ENCODE results near the gene MAP4K5. TPM values are rescaled to one million over a fixed set of nuclear protein-coding genes. Genes with fewer than 3 reads are reported as not detected.

Gene MAP4K5
- total RNA-seq, result 30.1 and 43.2 TPM in 2 replicates

DNA sequence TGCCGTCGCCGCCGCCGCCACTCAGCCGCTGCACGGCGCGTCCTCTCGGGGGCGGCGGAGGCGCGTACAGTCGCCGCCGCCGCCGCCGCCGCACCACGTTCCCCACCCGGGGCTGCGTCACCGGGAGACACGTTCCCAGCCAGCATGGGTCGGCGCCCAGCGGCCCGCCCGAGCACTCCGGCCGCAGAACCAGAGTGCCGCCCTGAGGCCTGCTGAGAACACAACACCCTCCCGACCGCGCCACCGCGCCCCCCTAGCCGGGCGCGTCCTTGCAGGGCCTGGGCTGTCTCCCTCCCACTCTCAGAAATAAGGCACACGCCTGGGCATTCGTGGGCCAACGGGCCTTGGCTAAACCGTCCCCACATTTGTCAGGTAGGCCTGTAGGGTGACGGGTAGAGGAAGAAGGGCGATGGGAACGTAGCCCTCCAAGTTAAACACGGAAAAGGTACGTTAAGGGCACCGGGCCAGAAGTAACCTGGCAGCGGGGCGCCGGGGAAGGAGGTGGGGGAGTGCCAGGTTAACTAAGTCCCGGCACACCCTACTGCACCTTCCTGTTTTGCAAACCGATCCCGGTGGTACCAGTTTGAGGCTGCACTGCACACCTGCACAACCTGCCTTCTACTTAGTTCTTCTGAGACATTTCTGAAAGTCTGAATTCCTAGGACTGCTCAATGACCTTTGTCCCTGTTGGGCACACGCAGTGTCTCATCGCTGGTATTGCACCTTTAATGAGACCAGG lies at the start of gene MAP4K5:
TSS of gene MAP4K5 (minus strand) at position 68 of the 739 bp plus-strand sequence. CDS start 520 bp downstream, outside the sequence.

DNA sequence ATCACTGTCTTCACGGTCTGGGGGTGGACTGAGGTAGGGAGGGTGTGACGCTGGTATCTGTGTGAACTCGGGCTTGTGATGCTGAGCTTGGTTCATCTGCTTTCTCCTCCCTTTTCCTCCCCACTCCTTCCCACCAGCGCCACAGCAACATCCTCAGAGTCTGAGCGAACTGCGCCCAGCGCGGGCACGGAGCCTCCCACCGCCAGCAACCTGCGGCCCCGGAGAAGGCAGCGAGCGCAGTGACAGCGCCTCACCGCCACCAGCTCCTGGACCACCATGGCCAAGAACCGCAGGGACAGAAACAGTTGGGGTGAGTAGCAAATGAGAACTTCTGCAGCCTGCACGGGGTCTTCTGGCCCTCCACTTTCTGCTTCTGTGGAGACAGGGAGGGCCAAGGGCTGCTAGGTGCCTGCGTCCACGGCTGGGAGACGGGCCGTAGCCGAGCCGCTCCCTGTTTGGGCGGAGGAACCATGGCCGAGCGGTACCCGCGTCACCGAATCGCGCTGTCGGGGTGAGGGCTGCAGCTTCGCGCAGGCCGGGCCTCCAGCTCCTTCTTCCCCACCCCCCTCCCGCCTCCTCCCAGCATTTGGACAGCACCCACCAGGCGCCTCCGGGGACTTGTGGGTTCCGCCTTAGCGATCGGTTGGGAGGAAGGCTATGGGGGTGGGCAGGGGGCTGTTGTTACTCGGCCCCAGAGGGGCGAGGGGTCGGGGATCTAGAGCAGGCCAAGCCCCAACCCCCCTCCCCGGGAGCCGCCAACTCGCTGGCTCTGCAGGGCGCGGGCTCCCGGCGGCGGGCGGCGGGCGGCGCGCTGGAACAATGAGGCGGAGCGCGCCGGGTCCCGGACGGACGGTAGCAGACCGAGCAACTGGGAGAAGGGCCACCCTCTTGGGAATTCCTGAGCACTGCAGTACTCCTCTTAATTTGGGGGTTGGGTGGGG lies 27.9 kb upstream of the MAP4K5 start, which contains the start of gene ATL1:
TSS of gene ATL1 (plus strand) at position 156 of the 941 bp plus-strand sequence. CDS start at position 277, 121 bp downstream.

DNA sequence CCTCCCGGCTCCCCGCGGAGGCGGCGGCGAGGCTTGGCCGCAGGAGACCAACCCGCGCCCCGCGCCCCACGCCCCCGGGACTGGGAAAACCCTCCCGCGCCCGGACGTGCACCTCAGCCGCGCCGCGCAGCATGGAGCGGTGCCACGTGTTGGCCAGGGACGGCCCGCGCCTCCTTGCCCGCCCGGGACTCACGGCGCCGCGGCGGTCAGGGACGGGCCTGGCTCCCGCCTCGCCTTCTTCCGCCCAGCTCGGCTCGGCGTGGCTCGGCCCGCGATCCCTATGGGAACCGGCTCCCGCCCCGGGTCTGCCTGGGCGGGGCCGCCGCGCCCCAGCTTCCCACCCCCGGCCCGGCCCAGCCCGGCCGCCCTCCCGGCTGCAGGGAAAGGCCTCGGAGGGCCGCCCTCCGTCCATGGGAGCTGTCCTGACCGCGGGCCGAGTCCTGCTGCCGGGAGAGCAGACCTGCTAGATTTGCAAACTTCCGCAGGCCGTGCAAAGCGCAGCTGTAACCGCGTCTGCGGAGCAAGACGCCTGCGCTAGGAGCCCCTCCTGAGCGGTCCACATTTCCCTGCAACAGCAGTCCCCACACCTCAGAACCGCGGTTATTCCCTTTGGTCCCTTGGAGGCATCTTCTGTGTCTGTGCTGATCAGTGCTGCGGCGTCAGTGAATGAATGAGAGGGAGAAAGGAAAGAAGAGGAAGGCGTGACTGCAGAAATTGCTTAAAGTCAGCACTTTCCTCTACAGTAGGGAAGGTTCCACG lies 135.6 kb downstream of the MAP4K5 start, which contains the start of gene CDKL1:
TSS of gene CDKL1 (minus strand) at position 251 of the 759 bp plus-strand sequence. CDS start 1,013 bp downstream, outside the sequence.

Small RNA genes within 50 kb of the gene (small RNA-seq; reads per million reads assigned to genes)
- gene RF00019 (not detected), gene SNRPGP1 (not detected)

Other genes starting within 250 kb of the MAP4K5 start
- 1.8 and 5.9 TPM in 2 replicates for gene L2HGDH, start 220.3 kb downstream of the MAP4K5 start, total RNA-seq
- gene DMAC2L, start 220.2 kb downstream of the MAP4K5 start, total RNA-seq, result 4.0 and 4.9 TPM in 2 replicates
- gene CDKL1, start 135.7 kb downstream of the MAP4K5 start, total RNA-seq, result 14.7 and 32.5 TPM in 2 replicates
- gene ATL1, start 27.6 kb upstream of the MAP4K5 start, total RNA-seq, result 2.0 and 5.5 TPM in 2 replicates
- gene SAV1, start 135.7 kb upstream of the MAP4K5 start, total RNA-seq, result 23.5 and 27.4 TPM in 2 replicates

All from subcutaneous preadipocyte (primary cell).